HG03457 (cell line): ENCODE measurements around the gene PLCB1.
"Not testable (repeated sequence)": the region's sequence is repeated elsewhere in the genome, so short reads cannot be mapped to it uniquely, and the experiment has no call there.

Source experiments
- ATAC-seq: cut with Tn5 transposase; IDR thresholded peaks from one replicate; pipeline ENCODE4 v1.9.1; 2021; ENCODE audit warnings: moderate number of reproducible peaks; ENCODE audit not compliant: unreplicated experiment

Gene PLCB1

GRCh38 chr20:8155229-8155628 lies 23.2 kb downstream of the PLCB1 start:
- no peak for ATAC-seq

- no peak for ATAC-seq
These were observed 23.7 kb downstream of the PLCB1 start for GRCh38 chr20:8155812-8156211.

- peak; percentile 58 for ATAC-seq
These were observed 24.4 kb downstream of the PLCB1 start for GRCh38 chr20:8156235-8157079.

- not testable (repeated sequence) for ATAC-seq
These were observed 27.2 kb downstream of the PLCB1 start for GRCh38 chr20:8159217-8159616.

- ATAC-seq: no peak
These were observed 29.4 kb downstream of the PLCB1 start for GRCh38 chr20:8161264-8162071.

- ATAC-seq: no peak
These were observed 30.5 kb downstream of the PLCB1 start for GRCh38 chr20:8162610-8163009.

- ATAC-seq: no peak
These were observed 31.5 kb downstream of the PLCB1 start for GRCh38 chr20:8163543-8163942.

GRCh38 chr20:8166730-8167129 lies 34.7 kb downstream of the PLCB1 start:
- ATAC-seq: no peak

GRCh38 chr20:8168785-8169288 lies 36.8 kb downstream of the PLCB1 start:
- ATAC-seq: no peak

GRCh38 chr20:8170921-8171320 lies 38.9 kb downstream of the PLCB1 start:
- ATAC-seq: no peak

GRCh38 chr20:8172191-8172590 lies 40.1 kb downstream of the PLCB1 start:
- ATAC-seq: no peak

- no peak for ATAC-seq
These were observed 43.9 kb downstream of the PLCB1 start for GRCh38 chr20:8175741-8176675.

GRCh38 chr20:8183526-8183925 lies 51.5 kb downstream of the PLCB1 start:
- no peak for ATAC-seq

GRCh38 chr20:8187740-8188139 lies 55.7 kb downstream of the PLCB1 start:
- no peak for ATAC-seq

GRCh38 chr20:8190043-8190880 lies 58.2 kb downstream of the PLCB1 start:
- ATAC-seq: no peak

GRCh38 chr20:8194721-8195120 lies 62.7 kb downstream of the PLCB1 start:
- ATAC-seq: no peak

GRCh38 chr20:8196096-8196495 lies 64.0 kb downstream of the PLCB1 start:
- ATAC-seq: no peak

- ATAC-seq: no peak
These were observed 68.2 kb downstream of the PLCB1 start for GRCh38 chr20:8200220-8200619.

- ATAC-seq: no peak
These were observed 71.3 kb downstream of the PLCB1 start for GRCh38 chr20:8203366-8203765.

GRCh38 chr20:8205996-8206395 lies 73.9 kb downstream of the PLCB1 start:
- ATAC-seq: no peak
